Nucleus accumbens (tissue), 56 donors: ENCODE measurements around the gene PLVAP.
A peak's percentile ranks its signal among the peaks of the same experiment; 100 is the strongest.

Experiments
- DNase-seq, 56 donors: peaks; one replicate each; lab custom pipeline; 2025; lab: John Stamatoyannopoulos, UW

Gene PLVAP

DNA sequence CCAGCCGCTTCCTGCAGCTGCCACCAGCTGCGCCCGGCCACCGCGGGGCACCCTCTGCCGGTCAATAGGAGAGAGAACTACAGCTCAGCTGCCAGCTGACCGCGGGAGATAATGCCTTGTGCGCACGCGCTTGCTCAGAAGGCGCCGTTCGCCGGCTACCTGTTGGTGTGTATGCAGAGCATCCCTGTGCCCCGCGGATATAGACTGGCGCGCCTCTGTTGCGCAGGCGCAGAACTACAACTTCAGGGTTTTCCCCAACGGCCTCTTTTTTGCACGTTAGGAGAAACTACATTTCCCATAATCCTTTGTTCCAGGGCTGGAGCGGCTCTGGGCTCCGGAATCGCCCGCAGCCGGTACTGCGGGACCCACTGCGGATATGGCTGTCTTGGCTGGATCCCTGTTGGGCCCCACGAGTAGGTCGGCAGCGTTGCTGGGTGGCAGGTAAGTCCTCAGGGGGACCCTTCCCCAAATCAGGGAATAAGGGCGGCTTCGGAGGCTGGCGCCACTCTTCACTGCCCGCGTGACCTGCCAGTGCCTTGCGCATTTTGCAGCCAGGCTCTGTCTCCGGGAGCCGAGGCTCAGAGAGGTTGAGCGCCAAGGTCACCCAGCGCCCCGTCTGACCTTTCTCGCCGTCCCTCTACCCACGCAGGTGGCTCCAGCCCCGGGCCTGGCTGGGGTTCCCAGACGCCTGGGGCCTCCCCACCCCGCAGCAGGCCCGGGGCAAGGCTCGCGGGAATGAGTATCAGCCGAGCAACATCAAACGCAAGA lies 71.4 kb downstream of the PLVAP start, which contains the start of gene MRPL34:
MRPL34 (plus strand) TSS at position 356 of the 768 bp plus-strand sequence; CDS start at position 377, 21 bp downstream.
- DNase-seq, result peak; percentile 57 to 99 (median 94)

DNA sequence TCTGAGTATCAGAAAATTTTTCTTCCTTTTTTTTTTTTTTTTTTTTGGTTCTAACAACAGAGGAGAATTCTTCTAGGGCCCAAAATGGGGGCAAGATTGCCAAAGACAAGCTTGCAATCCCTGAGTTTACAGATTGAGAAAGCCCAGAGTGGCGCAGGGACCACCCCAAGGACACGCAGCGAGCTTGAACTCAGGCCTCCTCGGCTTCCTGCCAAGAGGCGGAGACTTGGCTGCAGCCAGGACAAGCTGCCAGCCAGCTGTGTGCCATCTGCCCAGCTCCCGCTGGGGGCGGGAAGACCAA lies 72.0 kb downstream of the PLVAP start:
- no peak for DNase-seq

DNA sequence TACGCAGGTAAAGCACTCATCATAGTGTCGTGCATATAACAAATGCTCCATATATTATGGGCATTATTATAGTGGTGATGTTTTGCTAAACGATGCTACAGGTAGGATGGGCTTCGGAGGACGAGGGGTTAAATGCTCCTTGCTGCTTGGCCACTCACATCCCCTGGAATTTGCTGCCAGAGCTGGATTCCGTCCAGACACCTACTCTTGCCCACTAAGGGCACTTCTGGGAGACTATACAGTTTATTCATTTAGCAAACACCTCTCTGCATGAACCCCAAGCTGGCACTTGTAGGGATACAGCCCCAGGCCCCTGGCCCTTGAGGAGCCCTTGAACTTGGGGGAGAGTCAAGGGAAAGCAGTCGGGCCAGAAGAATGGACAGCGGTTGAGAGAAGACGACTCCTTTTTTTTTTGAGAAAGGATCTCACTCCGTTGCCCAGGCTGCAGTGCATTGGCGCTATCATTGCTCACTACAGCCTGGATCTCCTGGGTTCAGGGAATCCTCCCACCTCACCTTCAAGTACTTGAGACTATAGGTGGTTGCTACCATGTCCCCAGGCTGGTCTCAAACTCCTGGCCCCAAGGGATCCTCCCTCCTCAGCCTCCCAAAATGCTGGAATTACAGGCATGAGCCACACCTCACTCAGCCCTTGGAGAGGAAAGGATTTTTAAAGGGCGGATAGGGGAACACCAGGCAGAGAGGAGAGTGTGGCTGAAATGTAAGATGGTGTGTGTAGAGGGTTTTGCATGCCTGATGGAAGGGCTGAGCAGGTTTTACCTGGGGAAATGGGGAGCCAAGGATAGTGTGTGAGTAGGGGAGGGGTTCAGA lies 72.5 kb downstream of the PLVAP start:
- DNase-seq, result peak in 5 of 56 donors; percentile 10 to 41 (median 17)

DNA sequence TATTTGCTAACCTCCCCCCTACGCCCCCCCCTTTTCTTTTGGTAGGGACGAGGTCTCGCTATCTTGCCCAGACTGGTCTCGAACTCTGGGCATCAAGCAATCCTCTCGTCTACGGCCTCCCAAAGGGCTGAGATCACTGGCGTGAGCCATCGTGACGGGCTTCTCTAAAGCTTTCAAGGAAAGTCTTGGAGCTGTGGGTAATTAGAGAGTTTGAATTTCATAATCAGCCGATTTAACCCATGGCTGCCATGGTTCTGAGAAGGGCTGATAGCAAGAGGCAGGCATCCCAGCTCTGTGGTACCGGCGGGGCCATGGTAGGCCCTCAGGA lies 73.2 kb downstream of the PLVAP start:
- peak in 1 of 56 donors; percentile 18 for DNase-seq

GRCh38 chr19:17303167-17303939 lies 73.8 kb downstream of the PLVAP start, which contains the start of gene ABHD8:
ABHD8 (minus strand) TSS chr19:17303425; CDS start chr19:17301616, 1,809 bp downstream.
- DNase-seq, result peak; percentile 13 to 97 (median 85)

GRCh38 chr19:17302391-17303166 lies 74.6 kb downstream of the PLVAP start:
- DNase-seq, result peak in 42 of 56 donors; percentile 12 to 74 (median 41)
